Muscle of leg (tissue), 11 donors: Measurements from ENCODE around the gene CYP19A1. TPM values are rescaled to one million over a fixed set of nuclear protein-coding genes. Genes with fewer than 3 reads are reported as not detected.

Experiments
- DNase-seq: peaks from one replicate; pipeline ENCODE4 v3.0.0; 2013
- H3K27ac ChIP-seq: one replicate; pipeline ENCODE4 v1.5.1; 2013; ENCODE audit warnings: mild to moderate bottlenecking, low read length, control low read depth
- H3K27me3 ChIP-seq: one replicate; pipeline ENCODE4 v1.6.1; 2013; ENCODE audit warnings: low read length; ENCODE audit not compliant: control insufficient read depth, insufficient read depth
- H3K36me3 ChIP-seq: one replicate; pipeline ENCODE4 v1.6.1; 2013; ENCODE audit warnings: low read length; ENCODE audit not compliant: control insufficient read depth, insufficient read depth
- H3K4me1 ChIP-seq: one replicate; pipeline ENCODE4 v1.6.1; 2013; ENCODE audit warnings: low read length; ENCODE audit not compliant: control insufficient read depth, insufficient read depth
- H3K4me3 ChIP-seq: one replicate; pipeline ENCODE4 v1.5.1; 2013; ENCODE audit warnings: low read length, control low read depth
- H3K9me3 ChIP-seq: replicated peaks from 2 replicates; pipeline ENCODE4 v1.6.1; 2013; ENCODE audit warnings: low read depth, low read length; ENCODE audit not compliant: control insufficient read depth
- WGBS: methylation state at CpG from one replicate; pipeline ENCODE4 v1.1.5; 2013; ENCODE audit warnings: missing lambda C conversion rate; ENCODE audit not compliant: insufficient coverage; 5-methylcytosine and 5-hydroxymethylcytosine counted together
- polyA plus RNA-seq, 8 donors: library from polyadenylated mRNA; unstranded; fragments of 120-200 nt; gene quantifications; one replicate each; pipeline versions ENCODE4 v1.2.1 to v1.2.3, GENCODE V29; 2013; ENCODE audit warnings: inconsistent platforms in 1 of 8, low replicate concordance in 1 of 8; ENCODE audit not compliant: insufficient read length in 8 of 8, insufficient read depth in 1 of 8
- total RNA-seq: library from RNA; stranded (reverse); fragments of 120-200 nt; gene quantifications from one replicate; pipeline ENCODE4 v1.2.4, GENCODE V29; 2013

CYP19A1 gene
- total and polyA plus RNA-seq, 9 donors, result 0.51 to 2.0 (median 0.66) TPM

- Histone ChIP-seq H3K4me1 (no peaks in the 10 kb centered on the region), H3K27ac (no peak overlapping the region), H3K4me3 (no peak overlapping the region), H3K27me3 (no peaks in the 10 kb centered on the region), H3K9me3 (no peaks in the 10 kb centered on the region), H3K36me3 (no peaks in the 10 kb centered on the region)
- DNase-seq, result no peak
- 100% methylated on average over 1 of the region's 1 CpG for WGBS
Observed at GRCh38 chr15:51251556-51251955, 86.8 kb downstream of the CYP19A1 start.

GRCh38 chr15:51250217-51251011, 88.0 kb downstream of the CYP19A1 start:
- H3K4me1 ChIP-seq, result no peaks in the 10 kb centered on the region
- H3K9me3 ChIP-seq, result no peaks in the 10 kb centered on the region
- no peak for DNase-seq
- H3K36me3 ChIP-seq, result no peaks in the 10 kb centered on the region
- 100% methylated on average over 1 of the region's 4 CpGs for WGBS
- no peak overlapping the region for H3K4me3 ChIP-seq
- no peak overlapping the region for H3K27ac ChIP-seq
- H3K27me3 ChIP-seq, result no peaks in the 10 kb centered on the region

GRCh38 chr15:51245628-51246027, 92.8 kb downstream of the CYP19A1 start:
- Histone ChIP-seq H3K27me3 (no peaks in the 10 kb centered on the region), H3K4me1 (no peaks in the 10 kb centered on the region), H3K9me3 (no peaks in the 10 kb centered on the region), H3K27ac (no peak overlapping the region), H3K4me3 (no peak overlapping the region), H3K36me3 (no peaks in the 10 kb centered on the region)
- no CpG with 5 or more reads among the region's 1 CpG for WGBS
- DNase-seq, result no peak

- H3K36me3 ChIP-seq, result no peaks in the 10 kb centered on the region
- no peaks in the 10 kb centered on the region for H3K9me3 ChIP-seq
- no peak overlapping the region for H3K4me3 ChIP-seq
- no peak for DNase-seq
- no peaks in the 10 kb centered on the region for H3K27me3 ChIP-seq
- no peak overlapping the region for H3K27ac ChIP-seq
- no CpG with 5 or more reads among the region's 2 CpGs for WGBS
- H3K4me1 ChIP-seq, result no peaks in the 10 kb centered on the region
Observed at GRCh38 chr15:51244423-51244869, 94.0 kb downstream of the CYP19A1 start.

GRCh38 chr15:51243774-51244173, 94.6 kb downstream of the CYP19A1 start:
- DNase-seq, result no peak
- no peak overlapping the region for H3K4me3 ChIP-seq
- H3K9me3 ChIP-seq, result no peaks in the 10 kb centered on the region
- H3K36me3 ChIP-seq, result no peaks in the 10 kb centered on the region
- no peak overlapping the region for H3K27ac ChIP-seq
- no peaks in the 10 kb centered on the region for H3K4me1 ChIP-seq
- H3K27me3 ChIP-seq, result no peaks in the 10 kb centered on the region

- no peaks in the 10 kb centered on the region for H3K36me3 ChIP-seq
- H3K4me1 ChIP-seq, result no peaks in the 10 kb centered on the region
- no peak for DNase-seq
- H3K4me3 ChIP-seq, result no peak overlapping the region
- 36% methylated on average over 4 of the region's 4 CpGs for WGBS
- no peaks in the 10 kb centered on the region for H3K27me3 ChIP-seq
- H3K9me3 ChIP-seq, result no peaks in the 10 kb centered on the region
- no peak overlapping the region for H3K27ac ChIP-seq
Observed at GRCh38 chr15:51240066-51240465, 98.3 kb downstream of the CYP19A1 start.

- no CpG with 5 or more reads among the region's 3 CpGs for WGBS
Observed at GRCh38 chr15:51237816-51238215, 100.6 kb downstream of the CYP19A1 start.

GRCh38 chr15:51234176-51234927, 104.0 kb downstream of the CYP19A1 start:
- WGBS, result 82% methylated on average over 9 of the region's 14 CpGs
- H3K4me3 ChIP-seq, result no peak overlapping the region
- no peaks in the 10 kb centered on the region for H3K27me3 ChIP-seq
- no peaks in the 10 kb centered on the region for H3K36me3 ChIP-seq
- no peak for DNase-seq
- no peaks in the 10 kb centered on the region for H3K9me3 ChIP-seq
- no peak overlapping the region for H3K27ac ChIP-seq
- no peaks in the 10 kb centered on the region for H3K4me1 ChIP-seq

More at GRCh38 chr15:51237816-51238215, 100.6 kb downstream of the CYP19A1 start:
- Histone ChIP-seq H3K4me1 (no peaks in the 10 kb centered on the region), H3K27ac (no peak overlapping the region), H3K4me3 (no peak overlapping the region), H3K27me3 (no peaks in the 10 kb centered on the region), H3K36me3 (no peaks in the 10 kb centered on the region), H3K9me3 (no peaks in the 10 kb centered on the region)
- no peak for DNase-seq

- H3K27ac ChIP-seq, result no peak overlapping the region
- H3K36me3 ChIP-seq, result no peaks in the 10 kb centered on the region
- H3K4me1 ChIP-seq, result no peaks in the 10 kb centered on the region
- WGBS, result 97% methylated on average over 3 of the region's 3 CpGs
- no peak overlapping the region for H3K4me3 ChIP-seq
- H3K27me3 ChIP-seq, result no peaks in the 10 kb centered on the region
- DNase-seq, result no peak
- H3K9me3 ChIP-seq, result no peaks in the 10 kb centered on the region
Observed at GRCh38 chr15:51232581-51232980, 105.8 kb downstream of the CYP19A1 start.

GRCh38 chr15:51229907-51230330, 108.5 kb downstream of the CYP19A1 start:
- no peaks in the 10 kb centered on the region for H3K36me3 ChIP-seq
- no peaks in the 10 kb centered on the region for H3K9me3 ChIP-seq
- H3K27ac ChIP-seq, result no peak overlapping the region
- H3K4me1 ChIP-seq, result no peaks in the 10 kb centered on the region
- no peak overlapping the region for H3K4me3 ChIP-seq
- WGBS, result no CpG with 5 or more reads among the region's 2 CpGs
- DNase-seq, result peak; percentile 79
- H3K27me3 ChIP-seq, result no peaks in the 10 kb centered on the region
